ENCODE measurements around the gene FGD6. TPM values are rescaled to one million over a fixed set of nuclear protein-coding genes. Genes with fewer than 3 reads are reported as not detected.
A peak's percentile ranks its signal among the peaks of the same experiment; 100 is the strongest.
"Not testable (repeated sequence)": the region's sequence is repeated elsewhere in the genome, so short reads cannot be mapped to it uniquely, and the experiment has no call there.

Gene FGD6
- total and polyA plus RNA-seq, 3 donors from 2014 or later, result 4.8 to 13.6 (median 13.1) TPM

- H3K4me1 ChIP-seq, result peaks cover 10% of the 10 kb centered on the region
- TF ChIP-seq CTCF (IDR thresholded peaks at IDR 0.05), result no peak
- no peak for TF ChIP-seq POLR2A (IDR thresholded peaks at IDR 0.05)
- H3K27ac ChIP-seq, result no peak overlapping the region
- no peak for DNase-seq
- no peaks in the 10 kb centered on the region for H3K36me3 ChIP-seq (ENCODE audit: low read depth, missing control alignments)
- H3K4me3 ChIP-seq, result no peak overlapping the region
- no peaks in the 10 kb centered on the region for H3K9me3 ChIP-seq
- no peaks in the 10 kb centered on the region for H3K27me3 ChIP-seq
- 66 to 81% methylated on average over 11 of the region's 11 CpGs for WGBS, 2 donors
- intact Hi-C loops (cut with DNase I; ENCODE audit: low total_unique reads), result no loop called here
Observed at GRCh38 chr12:95100264-95101190, 116.7 kb downstream of the FGD6 start.

GRCh38 chr12:95099270-95099790 is 117.9 kb downstream of the FGD6 start:
- no peak for TF ChIP-seq CTCF (IDR thresholded peaks at IDR 0.05)
- no peak for TF ChIP-seq POLR2A (IDR thresholded peaks at IDR 0.05)
- Histone ChIP-seq H3K27me3 (no peaks in the 10 kb centered on the region), H3K27ac (no peak overlapping the region), H3K9me3 (no peaks in the 10 kb centered on the region), H3K4me3 (no peak overlapping the region), H3K4me1 (peaks cover 10% of the 10 kb centered on the region), H3K36me3 (ENCODE audit: low read depth, missing control alignments) (no peaks in the 10 kb centered on the region)
- intact Hi-C loops (cut with DNase I; ENCODE audit: low total_unique reads), result no loop called here
- WGBS, 2 donors, result 97 to 99% methylated on average over 4 of the region's 4 CpGs
- DNase-seq, result no peak

- no peaks in the 10 kb centered on the region for H3K36me3 ChIP-seq (ENCODE audit: low read depth, missing control alignments)
- H3K27ac ChIP-seq, result peak overlapping the region in 1 of 2 donors; percentile 25
- H3K9me3 ChIP-seq, result no peaks in the 10 kb centered on the region
- intact Hi-C loops (cut with DNase I; ENCODE audit: low total_unique reads), result no loop called here
- H3K27me3 ChIP-seq, result no peaks in the 10 kb centered on the region
- DNase-seq, result peak; percentile 75
- no peak overlapping the region for H3K4me3 ChIP-seq
- WGBS, 2 donors, result 27 to 38% methylated on average over 3 of the region's 3 CpGs
- TF ChIP-seq POLR2A (IDR thresholded peaks at IDR 0.05), result no peak
- TF ChIP-seq CTCF (IDR thresholded peaks at IDR 0.05), result no peak
- H3K4me1 ChIP-seq, result peaks cover 10% of the 10 kb centered on the region
Observed at GRCh38 chr12:95096852-95097251, 120.4 kb downstream of the FGD6 start.

GRCh38 chr12:95096378-95096777 is 120.9 kb downstream of the FGD6 start:
- TF ChIP-seq POLR2A (IDR thresholded peaks at IDR 0.05) (no peak), CTCF (IDR thresholded peaks at IDR 0.05) (no peak)
- WGBS, 2 donors, result 59 to 66% methylated on average over 2 of the region's 2 CpGs
- Histone ChIP-seq H3K36me3 (ENCODE audit: low read depth, missing control alignments) (no peaks in the 10 kb centered on the region), H3K27ac (peak overlapping the region in 1 of 2 donors; percentile 25), H3K9me3 (no peaks in the 10 kb centered on the region), H3K27me3 (no peaks in the 10 kb centered on the region), H3K4me3 (no peak overlapping the region), H3K4me1 (peaks cover 10% of the 10 kb centered on the region)
- no peak for DNase-seq
- intact Hi-C loops (cut with DNase I; ENCODE audit: low total_unique reads), result no loop called here

- DNase-seq; intact Hi-C loops (cut with DNase I; ENCODE audit: low total_unique reads); H3K27me3 ChIP-seq; H3K36me3 ChIP-seq (ENCODE audit: low read depth, missing control alignments); H3K4me3 ChIP-seq; H3K4me1 ChIP-seq; H3K9me3 ChIP-seq: not testable (repeated sequence)
- peak overlapping the region in 1 of 2 donors; percentile 25 for H3K27ac ChIP-seq
- 84 to 88% methylated on average over 2 of the region's 2 CpGs for WGBS, 2 donors
Observed at GRCh38 chr12:95095866-95096265, 121.4 kb downstream of the FGD6 start.

Data from testis (tissue), 3 donors.